ENCODE results near the gene GKN1. TPM values are rescaled to one million over a fixed set of nuclear protein-coding genes. Genes with fewer than 3 reads are reported as not detected.

GKN1 gene
- total and polyA plus RNA-seq, 2 donors (not counting 1 experiment from before 2014, with no cell fraction given) = not detected

DNA sequence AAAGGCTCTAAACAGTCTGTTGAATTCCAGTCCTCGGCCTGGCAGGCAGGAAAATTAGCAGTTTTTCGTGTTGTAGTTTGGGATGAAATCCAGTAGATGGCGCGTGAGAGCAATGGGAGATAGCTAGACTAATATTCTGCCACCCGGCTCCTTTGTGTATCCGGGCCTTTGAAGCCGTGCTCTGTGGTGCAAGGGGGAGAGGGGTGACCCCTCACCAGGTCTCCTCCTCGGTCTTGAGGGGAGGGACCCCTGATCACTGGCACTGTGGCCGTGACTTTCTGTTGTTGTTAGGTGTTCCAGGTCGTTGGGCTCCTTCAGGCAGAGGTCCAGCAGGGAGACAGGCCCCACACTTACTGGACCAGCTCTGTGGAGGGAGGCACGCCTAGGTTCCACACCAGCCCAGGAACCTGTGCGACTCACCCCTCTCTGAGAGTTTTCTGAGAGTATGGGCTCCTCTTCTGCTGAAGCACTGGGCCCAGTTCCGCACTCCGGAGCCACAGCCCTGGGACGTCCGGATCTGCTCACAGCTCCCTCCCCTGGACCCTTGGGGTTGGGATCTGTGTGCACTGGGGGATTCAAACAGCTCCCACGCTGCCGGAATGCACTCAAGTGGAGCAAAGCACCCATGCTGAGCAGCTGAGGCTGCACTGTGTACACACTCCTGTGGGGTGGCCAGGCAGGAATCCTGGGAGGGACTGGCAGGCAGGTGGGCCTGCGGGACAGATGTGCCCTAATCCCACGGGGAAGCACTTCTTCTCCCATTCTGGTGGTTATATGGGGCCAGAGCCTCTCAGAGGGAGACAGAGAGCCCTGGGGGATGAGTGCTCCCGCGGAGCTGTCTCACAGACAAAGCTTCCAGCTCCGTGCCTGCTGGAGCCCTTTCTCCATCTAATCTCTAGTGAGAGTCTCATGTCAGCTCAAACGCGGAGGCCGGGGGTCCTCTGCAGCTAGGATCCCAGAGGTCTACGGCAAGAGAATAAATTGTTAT is 30.6 kb upstream of the GKN1 start:
- Histone ChIP-seq H3K36me3 (ENCODE audit: control insufficient read depth, insufficient read depth, low read length) (no peaks in the 10 kb centered on the region), H4K20me1 (ENCODE audit: control insufficient read depth, extremely low read depth, insufficient read depth, low read length) (no peaks in the 10 kb centered on the region), H3K4me1 (ENCODE audit: control insufficient read depth, extremely low read depth, insufficient read depth, low read length) (no peaks in the 10 kb centered on the region), H3K4me3 (replicated peaks in 1 of 4; ENCODE audit: control extremely low read depth in 1 of 4, insufficient read depth in 1 of 4, low read depth in 3 of 4, low read length in 4 of 4) (no peak overlapping the region), H3K27ac (ENCODE audit: insufficient read depth, low read length) (no peak overlapping the region), H3K4me2 (ENCODE audit: extremely low read depth, insufficient read depth, low read length) (no peak overlapping the region), H3K9me3 (ENCODE audit: control insufficient read depth, insufficient read depth, low read depth, low read length) (no peaks in the 10 kb centered on the region), H2AFZ (ENCODE audit: low read length) (peak overlapping the region; percentile 62), H3K9ac (ENCODE audit: insufficient read depth, low read length) (no peak overlapping the region), H3K79me2 (ENCODE audit: control insufficient read depth, insufficient read depth, low read length) (no peaks in the 10 kb centered on the region), H3K27me3 (ENCODE audit: control insufficient read depth, insufficient read depth, low read length) (no peaks in the 10 kb centered on the region)
- TF ChIP-seq, protein P1, sequence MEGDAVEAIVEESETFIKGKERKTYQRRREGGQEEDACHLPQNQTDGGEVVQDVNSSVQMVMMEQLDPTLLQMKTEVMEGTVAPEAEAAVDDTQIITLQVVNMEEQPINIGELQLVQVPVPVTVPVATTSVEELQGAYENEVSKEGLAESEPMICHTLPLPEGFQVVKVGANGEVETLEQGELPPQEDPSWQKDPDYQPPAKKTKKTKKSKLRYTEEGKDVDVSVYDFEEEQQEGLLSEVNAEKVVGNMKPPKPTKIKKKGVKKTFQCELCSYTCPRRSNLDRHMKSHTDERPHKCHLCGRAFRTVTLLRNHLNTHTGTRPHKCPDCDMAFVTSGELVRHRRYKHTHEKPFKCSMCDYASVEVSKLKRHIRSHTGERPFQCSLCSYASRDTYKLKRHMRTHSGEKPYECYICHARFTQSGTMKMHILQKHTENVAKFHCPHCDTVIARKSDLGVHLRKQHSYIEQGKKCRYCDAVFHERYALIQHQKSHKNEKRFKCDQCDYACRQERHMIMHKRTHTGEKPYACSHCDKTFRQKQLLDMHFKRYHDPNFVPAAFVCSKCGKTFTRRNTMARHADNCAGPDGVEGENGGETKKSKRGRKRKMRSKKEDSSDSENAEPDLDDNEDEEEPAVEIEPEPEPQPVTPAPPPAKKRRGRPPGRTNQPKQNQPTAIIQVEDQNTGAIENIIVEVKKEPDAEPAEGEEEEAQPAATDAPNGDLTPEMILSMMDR (conservative IDR thresholded peaks at IDR 0.05 in 1 of 2, IDR thresholded peaks at IDR 0.05 in 1 of 2; ENCODE audit: low read depth in 1 of 2, low read length in 2 of 2) = peak; percentile 75 to 78
- no peak for TF ChIP-seq EZH2 (IDR thresholded peaks at IDR 0.05; ENCODE audit: low read length, missing control alignments)
- peak; percentile 40 to 55 for DNase-seq (ENCODE audit: low read depth in 2 of 2)

- TF ChIP-seq, protein P1 (conservative IDR thresholded peaks at IDR 0.05 in 1 of 2, IDR thresholded peaks at IDR 0.05 in 1 of 2; ENCODE audit: low read depth in 1 of 2, low read length in 2 of 2) = no peak
- TF ChIP-seq EZH2 (IDR thresholded peaks at IDR 0.05; ENCODE audit: low read length, missing control alignments) = no peak
- Histone ChIP-seq H3K4me3 (replicated peaks in 1 of 4; ENCODE audit: control extremely low read depth in 1 of 4, insufficient read depth in 1 of 4, low read depth in 3 of 4, low read length in 4 of 4) (no peak overlapping the region), H3K27ac (ENCODE audit: insufficient read depth, low read length) (no peak overlapping the region), H4K20me1 (ENCODE audit: control insufficient read depth, extremely low read depth, insufficient read depth, low read length) (no peaks in the 10 kb centered on the region), H3K27me3 (ENCODE audit: control insufficient read depth, insufficient read depth, low read length) (no peaks in the 10 kb centered on the region), H3K36me3 (ENCODE audit: control insufficient read depth, insufficient read depth, low read length) (no peaks in the 10 kb centered on the region), H3K9ac (ENCODE audit: insufficient read depth, low read length) (no peak overlapping the region), H3K4me2 (ENCODE audit: extremely low read depth, insufficient read depth, low read length) (no peak overlapping the region), H3K79me2 (ENCODE audit: control insufficient read depth, insufficient read depth, low read length) (no peaks in the 10 kb centered on the region), H2AFZ (ENCODE audit: low read length) (no peak overlapping the region), H3K4me1 (ENCODE audit: control insufficient read depth, extremely low read depth, insufficient read depth, low read length) (no peaks in the 10 kb centered on the region), H3K9me3 (ENCODE audit: control insufficient read depth, insufficient read depth, low read depth, low read length) (no peaks in the 10 kb centered on the region)
- no peak for DNase-seq (ENCODE audit: low read depth in 2 of 2)
Observed at GRCh38 chr2:68946117-68946516, 28.3 kb upstream of the GKN1 start.

DNA sequence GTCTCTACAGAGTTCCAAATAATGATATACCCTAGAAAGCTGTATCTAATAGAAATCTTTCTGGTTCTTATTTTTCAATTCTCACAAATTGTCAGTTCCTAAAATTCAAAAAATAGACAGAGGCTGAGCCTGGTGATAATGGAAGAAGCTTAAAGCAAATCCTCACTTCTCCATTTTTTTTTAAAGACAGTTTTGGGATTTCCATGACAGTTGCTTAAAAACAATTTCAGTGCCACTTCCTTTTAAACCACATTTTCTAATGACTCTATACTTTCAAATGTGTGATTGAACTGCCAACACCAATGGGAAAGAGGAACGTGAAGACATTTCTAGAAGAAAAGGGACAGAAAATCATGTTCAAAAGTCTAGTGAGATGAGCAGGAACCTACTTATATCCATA is 25.7 kb upstream of the GKN1 start:
- TF ChIP-seq, protein P1 (conservative IDR thresholded peaks at IDR 0.05 in 1 of 2, IDR thresholded peaks at IDR 0.05 in 1 of 2; ENCODE audit: low read depth in 1 of 2, low read length in 2 of 2) = no peak
- no peak for TF ChIP-seq EZH2 (IDR thresholded peaks at IDR 0.05; ENCODE audit: low read length, missing control alignments)
- H3K4me2 ChIP-seq (ENCODE audit: extremely low read depth, insufficient read depth, low read length) = no peak overlapping the region
- no peaks in the 10 kb centered on the region for H3K36me3 ChIP-seq (ENCODE audit: control insufficient read depth, insufficient read depth, low read length)
- H4K20me1 ChIP-seq (ENCODE audit: control insufficient read depth, extremely low read depth, insufficient read depth, low read length) = no peaks in the 10 kb centered on the region
- DNase-seq (ENCODE audit: low read depth in 2 of 2) = no peak
- H3K4me3 ChIP-seq (replicated peaks in 1 of 4; ENCODE audit: control extremely low read depth in 1 of 4, insufficient read depth in 1 of 4, low read depth in 3 of 4, low read length in 4 of 4) = no peak overlapping the region
- H3K9me3 ChIP-seq (ENCODE audit: control insufficient read depth, insufficient read depth, low read depth, low read length) = no peaks in the 10 kb centered on the region
- H3K27me3 ChIP-seq (ENCODE audit: control insufficient read depth, insufficient read depth, low read length) = no peaks in the 10 kb centered on the region
- H2AFZ ChIP-seq (ENCODE audit: low read length) = no peak overlapping the region
- no peak overlapping the region for H3K9ac ChIP-seq (ENCODE audit: insufficient read depth, low read length)
- H3K79me2 ChIP-seq (ENCODE audit: control insufficient read depth, insufficient read depth, low read length) = no peaks in the 10 kb centered on the region
- no peak overlapping the region for H3K27ac ChIP-seq (ENCODE audit: insufficient read depth, low read length)
- H3K4me1 ChIP-seq (ENCODE audit: control insufficient read depth, extremely low read depth, insufficient read depth, low read length) = no peaks in the 10 kb centered on the region

Measured in fibroblast of lung (primary cell).